HG03457 (cell line): Measurements from ENCODE around the gene STAT1.
"Not testable (repeated sequence)": the region's sequence is repeated elsewhere in the genome, so short reads cannot be mapped to it uniquely, and the experiment has no call there.

Experiments
- ATAC-seq: cut with Tn5 transposase; IDR thresholded peaks from one replicate; pipeline ENCODE4 v1.9.1; 2021; ENCODE audit warnings: moderate number of reproducible peaks; ENCODE audit not compliant: unreplicated experiment

STAT1 gene

GRCh38 chr2:190965580-190966222, 48.3 kb downstream of the STAT1 start:
- no peak for ATAC-seq

GRCh38 chr2:190964170-190964795, 49.7 kb downstream of the STAT1 start:
- no peak for ATAC-seq

- no peak for ATAC-seq
Measured at GRCh38 chr2:190963088-190963487, 50.9 kb downstream of the STAT1 start.

- no peak for ATAC-seq
Measured at GRCh38 chr2:190961918-190962487, 52.0 kb downstream of the STAT1 start.

GRCh38 chr2:190961117-190961516, 52.9 kb downstream of the STAT1 start:
- not testable (repeated sequence) for ATAC-seq

GRCh38 chr2:190959911-190960788, 53.8 kb downstream of the STAT1 start:
- no peak for ATAC-seq

- ATAC-seq, result no peak
Measured at GRCh38 chr2:190953257-190953656, 60.7 kb downstream of the STAT1 start.

- no peak for ATAC-seq
Measured at GRCh38 chr2:190950566-190950991, 63.4 kb downstream of the STAT1 start.

- ATAC-seq, result no peak
Measured at GRCh38 chr2:190948671-190949070, 65.3 kb downstream of the STAT1 start.

- ATAC-seq, result peak; percentile 62
Measured at GRCh38 chr2:190947711-190948251, 66.2 kb downstream of the STAT1 start.

- no peak for ATAC-seq
Measured at GRCh38 chr2:190947141-190947540, 66.8 kb downstream of the STAT1 start.

GRCh38 chr2:190943706-190944105, 70.3 kb downstream of the STAT1 start:
- ATAC-seq, result no peak

GRCh38 chr2:190942697-190943096, 71.3 kb downstream of the STAT1 start:
- ATAC-seq, result no peak

- ATAC-seq, result no peak
Measured at GRCh38 chr2:190941571-190941970, 72.4 kb downstream of the STAT1 start.

GRCh38 chr2:190940454-190940853, 73.5 kb downstream of the STAT1 start:
- no peak for ATAC-seq

GRCh38 chr2:190938771-190939335, 75.1 kb downstream of the STAT1 start:
- no peak for ATAC-seq

GRCh38 chr2:190935054-190935453, 78.9 kb downstream of the STAT1 start:
- ATAC-seq, result no peak

- no peak for ATAC-seq
Measured at GRCh38 chr2:190933361-190933760, 80.6 kb downstream of the STAT1 start.

- ATAC-seq, result no peak
Measured at GRCh38 chr2:190932514-190932913, 81.5 kb downstream of the STAT1 start.

GRCh38 chr2:190930411-190930810, 83.6 kb downstream of the STAT1 start:
- no peak for ATAC-seq

GRCh38 chr2:190929919-190930318, 84.1 kb downstream of the STAT1 start:
- no peak for ATAC-seq
